Stimulated activated CD8-positive, alpha-beta memory T cell treated with anti-CD3 and anti-CD28 coated beads, Interleukin-7, amount 100 ng/mL, for 4 hours (primary cell): ENCODE measurements around the gene SLC12A7.
"Not testable (repeated sequence)": the region's sequence is repeated elsewhere in the genome, so short reads cannot be mapped to it uniquely, and the experiment has no call there.

Experiments
- DNase-seq, 2 donors: peaks; one replicate each; pipeline ENCODE4 v3.0.0-alpha.2; 2020; ENCODE audit warnings: low read depth in 2 of 2

SLC12A7 gene

DNA sequence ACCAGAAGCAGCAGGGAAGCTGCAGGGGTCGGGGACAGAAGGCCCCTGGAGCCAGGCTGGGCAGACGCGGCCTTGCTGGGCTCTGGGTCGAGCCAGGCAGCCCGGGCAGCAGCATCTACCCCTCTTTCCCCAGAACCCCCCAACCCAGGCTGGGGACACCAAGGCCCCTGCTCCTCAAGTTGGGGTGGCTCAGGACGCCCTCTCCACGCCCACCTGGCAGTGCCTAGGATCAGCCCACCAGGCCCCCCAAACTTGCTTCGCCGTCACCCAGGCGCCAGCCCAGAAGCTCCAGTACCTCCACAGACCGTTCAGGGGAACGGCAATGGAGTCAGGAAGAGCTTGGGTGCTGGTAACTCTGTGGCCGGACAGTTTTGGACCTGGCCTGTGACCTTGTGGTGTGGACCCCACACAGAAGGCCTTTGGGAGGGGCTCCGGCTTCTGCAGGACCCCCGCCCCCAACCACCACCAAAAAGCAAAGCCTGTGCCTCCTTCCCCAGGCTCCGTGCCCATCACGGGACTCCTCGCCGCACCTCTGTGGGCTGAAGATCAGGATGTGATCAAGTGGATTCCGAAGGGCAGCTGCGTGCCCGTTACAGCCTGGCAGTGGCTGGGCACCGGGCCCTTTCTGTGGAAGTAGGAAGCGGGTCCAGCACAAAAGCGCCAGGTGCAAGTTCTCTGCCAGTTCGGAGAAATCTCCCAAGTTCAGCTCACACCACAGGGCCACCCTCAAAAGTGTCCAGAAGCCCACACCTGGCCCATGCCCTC is 2.1 kb downstream of the SLC12A7 start:
- DNase-seq = no peak

DNA sequence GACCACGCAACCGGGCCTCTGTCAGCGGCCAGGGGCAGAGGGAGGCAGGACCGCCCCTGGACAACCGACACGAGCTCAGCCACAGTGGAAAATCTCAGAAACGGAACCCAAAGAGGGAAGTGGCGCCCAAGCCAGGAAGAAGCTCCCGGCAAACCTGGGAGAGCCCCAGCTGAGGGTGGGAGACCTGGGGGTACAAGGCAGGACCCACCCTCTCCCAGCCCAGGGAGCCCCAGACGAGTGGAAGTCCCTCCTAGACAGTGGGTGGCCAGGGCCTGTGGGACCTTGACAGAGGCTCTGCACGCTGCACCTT is 3.0 kb downstream of the SLC12A7 start:
- DNase-seq = no peak

DNA sequence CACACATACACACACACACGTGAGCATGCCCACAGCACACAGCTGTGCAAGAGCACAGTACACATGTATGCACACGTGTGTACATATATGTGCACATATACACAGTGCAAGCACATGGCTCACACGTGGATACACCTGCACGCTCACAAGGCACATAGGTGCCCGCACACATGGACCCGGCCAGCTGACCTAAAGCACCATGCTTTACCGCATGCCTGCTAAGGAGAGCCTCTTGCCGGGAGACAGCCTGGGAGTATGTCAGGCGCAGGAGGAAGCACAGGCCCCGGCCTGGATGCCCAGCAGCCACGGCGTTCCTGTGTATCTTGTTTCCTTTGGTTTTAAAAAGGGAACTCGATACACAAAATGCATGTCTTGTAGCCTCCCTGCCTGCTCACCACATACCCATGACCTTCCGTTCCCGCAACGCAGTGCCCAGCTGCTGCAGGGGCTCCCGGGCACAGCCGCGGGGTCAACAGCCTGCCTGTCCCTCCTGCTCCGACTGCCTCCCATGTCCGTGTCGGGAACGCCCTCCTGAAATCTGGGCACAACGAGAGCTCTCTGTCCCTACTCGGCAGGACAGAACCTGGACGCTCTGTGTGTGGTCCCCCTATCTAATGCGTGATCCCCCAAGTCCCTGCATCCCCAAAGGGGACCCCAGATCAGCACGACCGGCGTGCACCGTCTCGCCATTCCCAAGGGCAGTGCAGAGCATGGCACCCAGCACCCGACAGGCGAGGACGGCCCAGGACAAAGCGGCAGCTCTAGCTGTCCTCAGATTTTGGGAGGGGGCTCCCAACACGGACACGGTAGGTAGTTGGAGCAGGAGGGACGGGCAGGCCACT is 3.6 kb downstream of the SLC12A7 start:
- no peak for DNase-seq

DNA sequence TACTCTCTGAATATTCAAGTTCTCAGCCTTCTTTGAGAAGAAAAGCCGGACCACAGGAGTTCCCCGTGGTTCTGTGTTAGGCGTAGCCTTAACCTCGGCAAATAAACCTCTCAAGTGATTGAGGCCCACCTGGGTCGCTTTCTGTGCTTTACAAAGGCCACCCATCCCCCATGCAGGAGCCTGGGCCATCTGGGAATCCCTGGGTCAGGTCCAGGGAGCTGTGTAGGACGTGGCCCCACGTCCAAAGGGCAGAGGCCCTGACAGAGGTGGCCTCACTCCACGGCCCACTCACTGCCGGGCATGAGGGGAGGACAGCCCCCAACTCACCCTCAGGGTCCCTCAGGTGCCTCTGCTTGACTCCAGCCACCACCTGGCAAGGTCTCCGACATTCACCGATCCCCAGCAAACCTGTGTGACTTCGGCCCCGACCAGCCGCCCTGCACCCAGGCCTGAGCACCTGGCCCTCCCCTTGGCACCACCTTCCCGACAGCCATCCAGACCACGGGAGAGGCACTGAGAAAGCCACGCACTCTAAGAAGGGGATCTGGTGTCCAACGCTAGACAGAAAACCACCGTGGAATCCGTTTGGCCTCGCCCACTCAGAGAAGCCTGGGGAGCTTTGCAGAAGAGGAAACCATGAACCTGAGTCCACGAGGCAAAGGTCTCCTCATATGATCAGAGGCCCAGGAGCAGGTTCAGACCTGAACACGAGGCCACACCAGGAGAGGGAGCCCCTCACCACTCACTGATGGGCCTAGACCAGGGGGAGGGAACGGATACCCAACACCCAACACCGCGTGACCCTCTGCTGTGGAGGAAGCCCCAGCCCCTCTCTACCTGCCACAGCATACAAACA is 4.5 kb downstream of the SLC12A7 start:
- no peak for DNase-seq

DNA sequence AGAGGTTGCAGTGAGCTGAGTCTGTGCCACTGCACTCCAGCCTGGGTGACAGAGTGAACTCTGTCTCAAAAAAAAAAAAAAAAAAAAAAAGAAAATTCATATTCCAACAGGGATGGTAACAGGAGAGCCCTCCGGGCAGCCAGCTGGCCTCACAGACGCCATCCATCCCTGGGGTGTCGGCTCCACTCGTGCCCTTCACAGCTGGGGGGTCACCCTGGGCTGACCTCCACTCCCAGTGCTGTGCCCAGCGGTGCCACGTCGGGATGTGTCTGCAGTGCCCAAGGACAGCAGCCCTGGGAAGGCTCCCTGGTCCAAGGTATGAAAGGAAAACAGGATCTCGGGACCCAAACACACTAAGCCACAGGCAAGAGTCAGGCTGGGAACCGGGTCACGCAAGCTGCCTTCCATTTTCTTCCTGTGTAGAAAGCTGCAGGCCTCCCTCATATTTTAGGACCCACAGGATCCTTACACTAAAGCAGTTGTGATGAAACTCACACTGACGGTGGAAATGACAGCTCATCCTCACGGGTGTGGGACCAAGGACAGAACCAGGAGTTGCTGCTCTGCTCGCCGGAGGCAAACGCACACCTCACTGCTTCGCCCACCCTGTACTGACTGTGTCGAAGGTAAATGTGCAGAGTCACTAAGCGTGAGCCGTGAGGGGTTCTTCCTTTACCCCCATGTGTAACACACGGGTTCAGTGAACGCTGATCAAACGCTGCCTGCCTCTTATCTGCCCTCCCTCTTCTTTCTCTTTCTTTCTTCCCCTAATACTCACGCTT is 5.3 kb downstream of the SLC12A7 start:
- peak; percentile 18 to 58 for DNase-seq

DNA sequence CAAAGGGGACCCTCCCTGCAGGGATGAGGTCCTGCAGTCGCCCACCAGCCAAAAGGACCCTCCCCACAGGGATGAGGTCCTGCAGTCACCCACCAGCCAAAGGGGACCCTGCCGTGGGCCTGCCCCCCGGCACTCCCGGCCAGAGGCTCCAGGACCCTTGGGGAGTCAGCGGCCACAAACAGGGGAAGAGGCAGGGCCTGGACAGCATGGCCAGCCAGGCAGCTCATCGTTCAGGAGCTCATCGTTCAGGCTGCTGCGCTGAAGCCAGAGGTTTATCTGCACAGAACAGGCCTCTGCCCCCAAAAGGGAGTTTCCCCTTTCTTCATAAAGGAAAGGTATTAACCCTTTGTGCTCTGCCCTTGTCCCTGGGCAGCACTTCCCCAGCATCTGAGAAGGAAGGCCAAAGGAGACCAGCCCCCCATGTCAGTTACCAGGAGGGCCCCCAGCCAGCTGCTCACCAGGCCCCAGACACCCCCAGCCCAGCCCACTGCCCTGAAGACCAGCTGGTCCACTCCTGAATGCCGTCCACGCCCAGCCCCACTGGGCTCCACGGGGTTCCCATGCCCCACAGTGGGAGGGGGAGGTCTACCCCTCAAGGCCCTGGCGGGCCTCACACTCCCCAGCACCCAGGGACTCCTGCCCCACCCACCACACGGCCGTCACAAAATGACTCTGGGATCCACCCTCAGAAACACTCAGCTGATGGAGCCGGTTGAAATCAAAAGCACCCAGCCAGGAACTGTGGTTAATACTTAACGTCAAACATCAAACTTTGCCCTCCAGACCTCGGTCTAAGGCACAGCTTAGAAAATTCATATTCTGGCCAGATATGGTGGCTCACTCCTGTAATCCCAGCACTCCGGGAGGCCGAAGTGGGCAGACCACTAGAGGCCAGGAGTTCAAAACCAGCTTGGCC is 6.3 kb downstream of the SLC12A7 start:
- DNase-seq = peak in 1 of 2 donors; percentile 53

DNA sequence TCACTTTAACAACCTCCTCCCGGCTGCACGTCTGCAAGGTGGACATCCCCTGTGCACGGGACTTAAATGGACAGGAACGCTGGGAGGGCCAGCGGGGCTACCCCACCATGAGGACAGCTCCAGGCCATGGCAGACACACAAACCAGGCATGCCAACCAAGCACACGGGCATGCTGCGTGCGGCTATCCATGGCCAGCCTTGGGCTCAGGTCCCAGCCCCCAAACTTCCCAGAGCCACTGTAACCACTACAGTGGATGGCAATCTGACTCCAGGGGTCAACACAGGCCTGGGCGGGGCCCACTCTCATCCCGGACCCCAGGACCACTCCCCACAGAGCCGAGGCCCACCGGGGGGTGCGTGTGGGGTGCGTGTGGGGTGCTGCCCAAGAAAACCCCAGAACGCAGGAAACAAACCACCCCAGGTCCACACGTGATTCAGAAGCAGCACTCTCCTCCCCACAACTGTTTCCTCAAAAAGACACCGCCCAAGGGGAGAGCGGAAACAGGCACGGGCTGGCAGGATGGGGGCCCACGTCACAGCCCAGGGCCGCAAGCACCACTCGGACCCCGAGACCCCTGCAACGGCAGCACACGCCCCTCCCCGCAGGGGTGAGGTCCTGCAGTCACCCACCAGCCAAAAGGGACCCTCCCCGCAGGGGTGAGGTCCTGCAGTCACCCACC is 7.4 kb downstream of the SLC12A7 start:
- no peak for DNase-seq

DNA sequence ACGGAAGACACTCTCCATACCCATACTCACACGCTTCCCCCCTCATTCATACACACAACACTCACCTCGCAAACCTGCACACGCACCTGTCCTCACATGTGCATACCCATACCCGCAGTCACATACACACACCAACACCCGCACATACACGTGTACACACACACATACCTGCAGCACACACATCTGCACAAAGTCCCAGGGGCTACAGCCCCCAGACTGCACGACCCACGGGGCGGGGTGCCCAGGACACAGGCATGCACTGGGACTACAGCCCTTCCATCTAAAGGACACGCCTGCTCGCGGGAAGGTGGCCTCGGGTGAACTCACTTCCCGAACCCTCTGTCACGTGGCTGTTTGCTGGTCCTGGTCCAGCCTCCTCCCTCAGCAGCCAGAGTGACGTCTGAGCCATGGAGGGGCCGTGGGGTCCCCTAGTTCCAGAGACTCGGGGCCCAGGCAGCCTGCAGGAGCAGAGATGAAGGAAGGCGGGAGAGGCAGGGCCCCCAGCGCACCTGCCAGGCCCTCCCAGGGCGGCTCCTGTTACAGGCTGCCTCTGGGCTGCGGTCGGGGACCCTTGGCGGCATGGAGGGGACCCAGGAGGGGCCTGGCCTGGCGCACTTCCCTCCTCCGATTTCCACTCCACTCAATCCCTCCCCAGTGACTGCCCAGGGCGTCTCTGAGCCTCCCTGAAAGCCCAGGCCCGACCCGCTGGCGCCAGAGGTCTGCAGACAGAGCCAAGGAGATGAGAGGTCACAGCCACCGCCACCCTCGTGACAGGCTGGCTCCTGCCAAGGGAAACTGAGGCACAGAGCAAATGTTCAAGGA is 8.1 kb downstream of the SLC12A7 start:
- no peak for DNase-seq

DNA sequence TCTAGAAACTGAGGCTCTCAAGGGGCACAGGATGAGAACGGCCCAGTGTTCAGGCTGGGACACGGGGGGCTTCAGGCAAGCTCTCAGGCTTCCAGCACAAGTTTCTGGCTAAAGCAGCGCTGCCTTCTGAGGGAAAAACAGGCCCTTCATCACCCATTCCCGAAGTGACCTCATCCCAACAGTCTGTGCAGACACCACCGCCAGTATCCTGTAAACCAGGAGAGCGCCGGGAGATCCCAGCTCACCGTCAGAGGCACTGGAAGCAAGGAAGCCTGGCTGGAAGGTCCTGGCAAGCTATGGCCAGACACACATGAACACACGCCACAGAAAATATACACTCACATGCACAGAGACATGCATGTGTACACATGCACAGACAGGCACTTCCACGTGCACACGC is 8.8 kb downstream of the SLC12A7 start:
- DNase-seq = no peak

DNA sequence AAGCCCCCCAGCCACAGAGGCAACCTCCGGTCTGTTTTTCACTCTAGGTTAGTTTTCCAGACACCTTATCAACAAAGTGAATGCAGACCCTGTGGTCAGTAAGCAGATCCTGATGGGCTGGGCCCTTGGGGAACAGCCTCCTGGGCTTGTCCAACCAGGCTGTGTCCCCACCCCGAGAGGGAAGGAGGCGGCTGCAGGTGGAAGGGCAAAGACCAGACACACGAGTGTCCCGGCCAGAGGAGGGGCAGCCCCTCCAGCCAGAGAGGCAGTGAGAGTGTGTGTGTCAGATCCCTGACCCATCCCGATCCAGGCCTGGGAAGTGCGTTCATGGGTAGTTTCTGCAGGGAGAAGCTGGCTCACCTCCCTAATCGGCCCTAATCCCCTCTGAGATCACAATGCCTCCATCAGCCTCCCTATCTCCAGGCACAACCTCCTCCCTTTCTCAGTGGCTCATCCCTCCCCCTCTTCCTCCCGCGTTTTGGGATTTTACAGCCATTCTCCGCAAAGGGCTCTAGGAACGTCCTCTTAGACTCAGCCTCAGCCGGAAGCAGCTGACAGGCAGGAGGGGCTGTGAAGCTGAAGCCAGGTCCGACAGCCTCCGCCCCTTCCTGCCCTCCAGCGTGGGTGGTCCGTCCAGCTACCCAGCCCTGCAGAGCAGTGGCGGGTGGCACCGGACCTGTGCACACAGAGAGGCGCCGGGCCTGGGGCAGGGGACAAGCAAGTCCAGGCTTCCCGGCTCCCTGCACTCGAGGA is 9.7 kb downstream of the SLC12A7 start:
- no peak for DNase-seq

DNA sequence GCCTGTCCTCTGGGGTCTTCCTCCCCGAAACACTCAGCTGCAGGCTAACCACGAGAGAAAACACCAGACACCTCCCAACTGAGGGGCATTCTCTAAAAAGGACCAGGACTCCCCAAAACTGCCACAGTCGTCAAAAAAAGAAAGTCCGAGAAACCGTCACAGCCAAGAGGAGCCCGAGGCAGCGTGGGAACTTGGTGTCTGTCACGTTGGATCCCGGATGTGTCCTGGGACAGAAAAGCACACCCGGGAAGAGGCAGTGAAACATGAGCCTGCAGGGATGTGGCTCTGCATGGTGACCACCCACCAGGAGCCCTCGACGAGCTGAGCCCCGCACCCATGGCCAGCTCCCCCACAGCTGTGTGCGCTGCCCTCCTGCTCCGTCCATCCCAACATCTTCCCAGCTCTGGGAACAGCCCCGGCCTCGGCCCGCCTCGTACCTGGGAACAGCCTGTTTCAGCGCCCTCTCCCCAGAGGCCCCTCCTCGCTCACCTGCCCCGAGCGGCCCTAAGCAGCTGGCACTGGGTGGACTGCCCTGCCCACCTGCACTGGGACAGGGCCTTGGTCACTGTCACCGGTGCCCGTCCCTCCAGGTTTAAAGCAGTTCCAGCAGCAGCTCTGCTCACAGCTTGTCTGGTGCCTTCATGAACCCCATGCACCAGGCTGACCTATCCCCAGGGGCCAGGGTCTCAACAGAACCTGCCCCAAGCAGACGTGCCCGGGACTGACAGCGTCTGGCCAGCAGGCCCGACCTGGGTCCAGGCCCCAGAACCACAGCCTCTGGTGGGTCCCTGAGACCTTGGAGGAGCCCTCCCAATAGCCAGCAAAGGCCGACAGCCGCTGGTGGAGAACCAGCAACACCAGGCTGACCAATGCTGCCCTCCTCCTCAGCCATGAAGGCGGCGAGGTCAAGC is 10.9 kb downstream of the SLC12A7 start:
- DNase-seq = no peak

DNA sequence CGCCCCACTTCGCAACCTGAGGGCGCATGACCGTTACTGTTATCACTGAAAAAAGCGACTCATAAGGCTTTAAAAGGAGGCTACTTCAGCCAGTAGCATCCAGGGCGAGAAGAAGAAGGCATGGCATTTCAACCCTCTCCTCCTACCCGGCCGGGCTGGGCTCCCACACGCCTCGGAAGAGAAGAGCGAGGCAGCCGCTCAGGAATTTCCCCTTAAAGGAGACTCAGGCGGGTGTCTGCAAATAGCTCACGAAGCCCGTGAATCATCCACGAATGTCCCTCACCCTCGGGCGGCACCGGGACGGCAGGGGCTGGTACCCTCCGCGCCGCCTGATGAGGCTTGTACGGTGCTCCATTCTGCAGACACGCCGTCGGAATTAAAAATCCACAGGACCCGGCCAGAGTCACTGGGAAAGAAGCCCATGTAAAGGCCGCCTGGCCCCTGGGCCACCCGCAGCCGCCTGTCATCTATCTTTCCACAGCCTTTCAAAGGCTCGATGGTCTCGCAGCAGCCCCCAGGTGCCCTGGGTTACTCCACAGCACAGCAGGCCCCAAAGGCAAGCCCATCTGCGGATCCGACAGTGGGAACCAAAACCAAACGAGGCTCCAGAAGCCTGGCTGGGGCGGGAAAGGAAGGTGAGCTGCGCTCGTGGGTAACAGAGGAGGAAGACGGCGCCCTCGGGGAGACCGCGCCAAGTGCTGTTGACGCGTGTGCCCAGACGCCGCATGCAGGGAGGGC is 11.8 kb downstream of the SLC12A7 start:
- no peak for DNase-seq

DNA sequence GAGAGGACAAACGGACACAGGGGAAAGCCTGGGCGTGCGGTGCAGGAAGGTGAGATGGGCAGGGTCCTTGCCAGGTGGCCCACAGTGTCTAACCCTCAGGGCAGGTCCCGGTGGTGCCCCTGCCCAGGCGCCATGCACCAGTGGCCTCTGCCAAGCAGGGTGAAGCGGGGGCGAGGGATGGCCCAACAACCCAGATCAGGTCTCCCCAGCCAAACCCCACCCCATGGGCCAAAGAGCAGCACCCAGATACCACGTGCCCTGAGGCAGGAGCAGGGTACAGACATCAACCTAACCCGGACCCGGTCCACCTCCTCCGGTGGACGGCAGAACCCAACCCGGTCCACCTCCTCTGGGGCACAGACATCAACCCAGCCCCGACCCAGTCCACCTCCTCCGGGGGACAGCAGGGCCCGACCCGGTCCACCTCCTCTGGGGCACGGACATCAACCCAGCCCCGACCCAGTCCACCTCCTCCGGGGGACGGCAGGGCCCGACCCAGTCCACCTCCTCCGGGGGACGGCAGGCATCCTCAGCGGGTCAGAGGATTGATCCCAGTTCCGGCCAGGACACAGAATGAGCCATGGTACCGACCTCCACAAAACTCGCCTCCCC is 12.8 kb downstream of the SLC12A7 start:
- no peak for DNase-seq

DNA sequence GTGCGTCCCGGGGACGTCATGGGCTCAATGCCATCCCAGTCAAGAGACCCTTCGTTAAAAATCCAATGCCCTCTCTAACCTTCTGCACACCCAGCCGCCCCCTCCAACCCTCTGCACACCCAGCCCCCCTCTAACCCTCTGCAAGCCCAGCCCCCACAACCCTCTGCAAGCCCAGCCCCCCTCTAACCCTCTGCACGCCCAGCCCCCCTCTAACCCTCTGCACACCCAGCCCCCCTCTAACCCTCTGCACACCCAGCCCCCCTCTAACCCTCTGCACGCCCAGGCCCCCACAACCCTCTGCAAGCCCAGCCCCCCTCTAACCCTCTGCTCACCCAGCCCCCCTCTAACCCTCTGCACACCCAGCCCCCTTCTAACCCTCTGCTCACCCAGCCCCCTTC is 13.9 kb downstream of the SLC12A7 start:
- not testable (repeated sequence) for DNase-seq

DNA sequence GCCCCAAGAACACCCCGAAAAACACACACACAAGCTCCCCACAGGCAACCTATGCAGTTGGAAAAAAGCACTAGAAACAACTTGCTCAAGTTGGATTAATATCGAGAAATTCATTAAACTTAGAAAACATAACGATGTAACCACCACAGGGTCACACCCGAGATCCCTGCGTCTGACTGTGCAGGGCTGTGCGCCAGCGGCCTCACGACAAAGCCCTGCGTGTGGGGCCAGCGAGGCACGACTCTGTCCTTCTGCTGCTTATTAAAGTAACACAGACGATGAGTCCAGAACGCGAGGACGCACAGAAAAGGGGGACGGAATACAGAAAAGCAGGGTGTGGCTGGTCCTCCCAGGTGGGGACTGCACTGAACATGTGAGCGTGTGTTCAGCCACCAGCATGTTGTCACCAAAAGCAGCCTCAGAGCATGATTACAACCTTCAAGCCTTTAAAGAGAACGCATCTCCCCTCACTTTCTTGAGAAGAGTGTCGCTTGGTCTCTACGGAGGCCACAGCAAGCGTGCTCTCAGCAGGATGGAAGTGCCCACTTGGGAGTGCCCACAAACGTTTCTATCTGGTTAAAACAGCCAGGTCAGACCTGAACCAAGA is 14.4 kb downstream of the SLC12A7 start:
- no peak for DNase-seq

DNA sequence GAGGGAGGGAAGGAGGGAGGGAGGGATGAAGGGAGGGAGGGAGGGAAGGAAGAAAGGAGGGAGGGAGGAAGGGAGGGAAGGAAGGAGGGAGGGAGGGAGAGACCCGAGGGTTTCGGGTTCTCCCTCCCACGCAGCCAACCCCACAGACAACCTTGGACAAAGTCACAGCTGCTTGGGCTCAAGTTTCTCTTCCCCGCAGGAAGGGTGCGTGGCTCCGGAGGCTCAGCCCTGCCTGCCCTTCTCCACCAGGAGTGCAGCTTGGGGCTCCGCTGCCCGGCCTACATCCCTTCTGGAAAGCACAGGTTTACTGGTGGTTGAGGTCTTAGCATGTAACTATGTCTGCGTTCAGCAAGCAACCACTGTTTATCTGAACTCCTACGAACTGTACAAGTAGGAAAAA is 15.0 kb downstream of the SLC12A7 start:
- no peak for DNase-seq
